GM10266 (cell line): ENCODE measurements around the gene RPTOR.

Experiments
- DNase-seq: peaks from one replicate; pipeline ENCODE4 v3.0.0; 2012; ENCODE audit errors: extremely low spot score
- TF ChIP-seq, protein P1 (sequence below): IDR thresholded peaks from 2 replicates; pipeline ENCODE4 v1.5.1; 2012; ENCODE audit warnings: mild to moderate bottlenecking, low read depth; ENCODE audit not compliant: control insufficient read depth, insufficient read depth; ENCODE audit errors: missing control alignments

Gene RPTOR

DNA sequence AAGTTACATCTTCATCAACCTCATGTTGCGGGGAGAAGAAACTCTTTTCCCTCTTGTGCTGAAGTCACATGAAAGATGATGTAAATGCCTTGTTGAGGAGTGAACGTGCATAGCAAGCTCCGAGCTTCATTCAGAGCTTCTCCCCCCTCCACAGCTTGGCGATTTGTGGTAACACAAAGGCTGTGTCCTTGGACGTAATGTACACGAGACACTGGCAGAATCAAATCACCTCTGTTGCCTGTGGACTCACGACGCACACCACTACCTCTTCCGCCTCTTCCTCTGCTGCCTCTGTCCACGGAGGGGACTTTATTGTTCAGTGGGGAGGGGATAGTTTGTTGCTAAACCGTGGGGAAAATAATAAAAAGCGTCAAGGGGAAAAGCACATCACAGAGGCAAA is 392.1 kb downstream of the RPTOR start:
- TF ChIP-seq, protein P1, sequence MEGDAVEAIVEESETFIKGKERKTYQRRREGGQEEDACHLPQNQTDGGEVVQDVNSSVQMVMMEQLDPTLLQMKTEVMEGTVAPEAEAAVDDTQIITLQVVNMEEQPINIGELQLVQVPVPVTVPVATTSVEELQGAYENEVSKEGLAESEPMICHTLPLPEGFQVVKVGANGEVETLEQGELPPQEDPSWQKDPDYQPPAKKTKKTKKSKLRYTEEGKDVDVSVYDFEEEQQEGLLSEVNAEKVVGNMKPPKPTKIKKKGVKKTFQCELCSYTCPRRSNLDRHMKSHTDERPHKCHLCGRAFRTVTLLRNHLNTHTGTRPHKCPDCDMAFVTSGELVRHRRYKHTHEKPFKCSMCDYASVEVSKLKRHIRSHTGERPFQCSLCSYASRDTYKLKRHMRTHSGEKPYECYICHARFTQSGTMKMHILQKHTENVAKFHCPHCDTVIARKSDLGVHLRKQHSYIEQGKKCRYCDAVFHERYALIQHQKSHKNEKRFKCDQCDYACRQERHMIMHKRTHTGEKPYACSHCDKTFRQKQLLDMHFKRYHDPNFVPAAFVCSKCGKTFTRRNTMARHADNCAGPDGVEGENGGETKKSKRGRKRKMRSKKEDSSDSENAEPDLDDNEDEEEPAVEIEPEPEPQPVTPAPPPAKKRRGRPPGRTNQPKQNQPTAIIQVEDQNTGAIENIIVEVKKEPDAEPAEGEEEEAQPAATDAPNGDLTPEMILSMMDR = no peak
- no peak for DNase-seq

DNA sequence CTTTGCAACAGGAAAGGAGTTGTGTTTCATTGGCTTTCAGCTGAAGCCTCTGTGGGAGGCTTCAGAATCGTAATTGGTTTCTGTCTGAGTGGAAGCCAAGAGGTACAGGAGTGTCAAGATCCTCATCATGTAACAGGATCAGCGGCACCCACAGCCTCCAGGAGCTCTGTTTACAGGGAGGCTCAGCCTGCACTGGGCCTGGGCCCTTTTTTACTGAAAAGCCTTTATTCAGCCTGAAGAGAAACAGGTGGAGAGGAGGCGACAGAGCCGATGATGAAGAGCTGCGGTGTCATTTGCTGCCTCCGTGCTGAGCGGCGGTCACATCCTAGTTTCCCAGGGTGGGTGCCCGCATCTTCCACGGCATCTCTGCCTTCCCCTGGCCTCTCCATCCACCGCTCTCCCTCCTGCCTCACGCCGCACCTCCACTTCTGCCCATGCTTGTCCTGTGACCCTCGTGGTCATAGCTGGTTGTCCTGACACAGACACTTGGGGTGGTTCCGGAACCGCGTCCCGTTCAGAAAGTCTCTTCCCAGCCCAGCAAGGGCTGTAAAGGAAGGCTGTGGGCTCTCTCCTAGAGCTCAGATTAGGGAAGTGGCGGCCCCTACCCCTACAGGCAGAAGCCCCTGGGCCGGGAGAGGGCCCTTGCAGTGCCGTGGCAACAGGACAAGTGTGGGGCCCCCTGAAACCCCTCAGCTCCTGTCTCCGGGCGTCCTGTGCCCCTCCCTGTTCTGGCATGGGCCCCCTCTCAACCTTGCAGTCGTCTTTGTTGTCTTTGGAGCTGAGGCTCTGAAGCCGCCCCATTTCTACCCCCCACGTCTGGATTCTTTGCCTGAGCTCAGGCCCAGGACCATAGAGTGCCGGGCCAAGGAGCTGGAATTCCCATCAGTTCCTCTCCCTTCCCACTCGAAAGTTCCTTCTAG is 393.1 kb downstream of the RPTOR start:
- TF ChIP-seq, protein P1 = no peak
- no peak for DNase-seq

DNA sequence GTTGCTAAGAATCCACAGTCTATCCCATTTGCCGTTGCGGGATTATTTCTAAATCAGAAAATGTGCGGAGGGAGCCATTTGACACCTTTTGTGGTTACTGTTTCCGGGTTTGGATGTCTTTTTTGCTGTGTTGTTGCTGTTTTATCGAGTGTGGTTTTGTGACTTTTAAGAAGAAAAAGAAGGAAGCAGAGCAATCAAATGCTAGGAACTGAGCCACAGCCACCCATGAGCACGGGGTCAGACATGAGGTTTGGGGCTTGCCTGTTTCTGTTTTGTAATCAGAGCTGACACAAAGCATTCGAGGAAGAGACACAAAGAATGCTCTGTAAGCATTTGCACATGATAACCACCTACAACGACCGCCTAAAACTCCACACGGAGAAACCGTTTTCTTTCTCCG is 393.9 kb downstream of the RPTOR start:
- TF ChIP-seq, protein P1 = no peak
- DNase-seq = no peak

DNA sequence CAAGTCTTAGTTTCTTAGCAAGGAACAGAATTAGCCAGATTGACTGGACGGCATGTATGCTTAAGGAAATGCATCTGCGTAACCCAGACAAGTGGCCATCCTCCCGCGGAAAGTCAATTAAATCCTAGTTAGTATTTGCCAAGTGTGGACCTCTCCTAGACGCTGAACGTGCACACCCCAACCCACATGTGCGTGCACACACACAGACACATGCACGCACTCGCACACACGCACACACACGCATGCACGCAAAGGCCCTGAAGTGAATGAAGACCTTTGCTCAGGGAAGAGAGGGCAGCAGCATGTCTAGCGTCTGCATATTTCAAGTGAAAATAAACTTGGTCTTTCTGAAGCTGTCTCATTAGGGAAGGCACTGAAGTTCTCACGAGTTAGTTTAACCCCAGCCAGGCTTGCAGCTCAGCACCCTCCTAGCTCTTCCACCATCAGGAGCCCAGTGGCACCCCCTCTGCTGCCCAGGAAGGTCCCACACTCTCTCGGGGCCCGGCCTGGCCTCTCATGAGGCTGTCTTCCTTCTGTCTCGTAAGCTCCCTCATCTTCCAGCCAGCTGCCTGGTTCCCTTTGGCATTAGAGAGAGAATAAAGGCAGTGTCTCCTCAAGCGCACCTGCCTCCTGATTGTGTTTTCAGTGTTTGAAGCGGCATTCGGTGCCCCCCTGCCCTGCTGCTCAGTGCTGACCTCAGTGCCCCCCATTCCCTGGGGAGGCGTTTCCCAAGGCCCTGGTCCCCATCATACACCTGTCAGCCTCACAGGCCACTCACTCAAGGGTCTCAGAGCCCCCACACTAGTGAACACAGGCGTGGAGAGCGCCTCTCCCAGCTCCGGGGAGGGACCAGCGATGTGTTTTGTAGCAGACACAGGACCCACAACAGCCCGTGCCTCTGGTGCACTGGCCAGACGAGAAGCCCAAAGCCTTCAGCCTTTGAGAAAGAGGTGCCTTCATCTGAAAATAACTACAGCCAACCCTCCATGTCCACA is 394.8 kb downstream of the RPTOR start:
- no peak for DNase-seq
- TF ChIP-seq, protein P1 = no peak

DNA sequence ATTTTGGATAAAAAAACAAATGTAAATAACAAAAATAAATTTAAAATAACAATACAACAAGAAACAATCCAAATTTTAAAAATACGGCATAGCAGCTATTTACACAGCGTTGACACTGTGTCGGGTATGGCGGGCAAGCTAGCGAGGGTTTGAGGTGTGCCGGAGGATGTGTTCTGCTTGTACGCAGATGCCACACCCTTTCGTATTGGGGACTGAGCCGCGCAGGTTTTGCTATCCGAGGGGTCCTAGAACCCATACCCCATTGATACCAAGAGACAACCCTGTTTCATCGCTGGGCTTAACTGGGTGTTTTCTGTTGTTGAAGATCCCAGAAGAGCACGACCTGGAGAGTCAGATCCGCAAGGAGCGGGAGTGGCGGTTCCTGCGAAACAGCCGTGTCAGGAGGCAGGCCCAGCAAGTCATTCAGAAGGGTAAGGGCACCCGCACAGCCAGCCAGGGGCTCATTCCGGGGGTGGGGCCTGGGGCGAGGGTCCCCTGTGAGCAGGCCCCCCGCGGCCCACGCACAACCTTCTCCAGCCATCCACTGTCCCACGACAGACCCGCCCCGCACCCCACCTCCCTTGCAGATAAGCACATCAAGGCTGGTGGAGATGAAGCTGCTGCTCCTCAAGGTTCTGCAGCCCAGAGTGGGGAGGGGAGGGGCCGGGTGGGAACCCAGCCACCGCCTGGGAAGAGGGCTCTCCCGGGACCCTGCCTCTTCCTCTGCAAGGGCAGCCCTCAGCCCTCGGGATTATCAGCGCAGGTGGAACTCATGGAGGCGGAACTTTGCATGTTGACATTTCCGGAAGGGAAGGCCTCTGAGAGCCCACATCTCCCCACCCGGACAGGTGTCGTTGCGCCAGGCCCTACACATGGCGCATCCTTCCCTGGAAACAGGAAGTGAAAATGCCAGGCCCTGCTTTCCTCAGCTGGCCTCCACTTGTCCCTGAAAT is 395.8 kb downstream of the RPTOR start:
- no peak for DNase-seq
- TF ChIP-seq, protein P1 = no peak

DNA sequence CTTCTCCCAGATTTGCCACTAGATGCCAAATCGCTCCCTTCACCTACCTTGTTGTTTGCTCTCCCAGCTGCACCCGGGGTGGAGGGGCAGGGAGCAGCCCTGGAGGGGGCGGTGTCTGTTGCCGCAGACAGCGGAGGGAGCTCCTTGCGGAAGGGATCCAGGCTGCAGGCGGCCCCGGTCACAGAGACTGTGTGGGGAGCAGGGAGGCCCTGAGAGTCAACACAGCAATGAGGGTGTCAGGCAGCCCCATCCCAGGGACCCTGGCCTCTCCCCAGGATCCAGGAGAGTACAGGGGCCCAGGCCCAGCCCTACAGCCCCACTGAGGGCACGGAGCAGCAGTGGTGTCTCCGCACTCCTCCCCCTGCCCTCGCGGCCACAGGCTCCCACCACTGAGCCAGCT is 396.5 kb downstream of the RPTOR start:
- DNase-seq = no peak
- TF ChIP-seq, protein P1 = no peak
